GM12892 (cell line): ENCODE measurements around the gene AP3S2.

Source experiments
- POLR2A ChIP-seq: IDR thresholded peaks from 2 replicates; pipeline ENCODE4 v1.6.1; 2011; ENCODE audit warnings: low read depth, low read length, control low read depth
- POLR2AphosphoS5 ChIP-seq: IDR thresholded peaks from 2 replicates; pipeline ENCODE4 v1.6.1; 2011; ENCODE audit warnings: low read depth, low read length, control low read depth

- TF ChIP-seq POLR2AphosphoS5 (no peak), POLR2A (no peak)
Observed at GRCh38 chr15:89829161-89829560, 64.6 kb downstream of the AP3S2 start.
